Lung (tissue), 12 donors: ENCODE measurements around the gene SRXN1. TPM values are rescaled to one million over a fixed set of nuclear protein-coding genes. Genes with fewer than 3 reads are reported as not detected.

ENCODE experiments used
- ATAC-seq: fragments of 200-7000 bp; cut with Tn5 transposase; one replicate; pipeline ENCODE4 v1.9.1; 2020; ENCODE audit warnings: moderate number of reproducible peaks; ENCODE audit not compliant: insufficient read depth, low FRiP score
- DNase-seq, 3 donors: peaks; one replicate each; pipeline ENCODE4 v3.0.0-alpha.2; 2013 to 2017
- H3K27ac ChIP-seq, 2 donors: one replicate each; pipeline ENCODE4 v1.5.1; 2013; ENCODE audit warnings: mild to moderate bottlenecking in 2 of 2, moderate library complexity in 2 of 2, control low read depth in 1 of 2, inconsistent platforms in 1 of 2, low read depth in 1 of 2, low read length in 1 of 2
- H3K27me3 ChIP-seq, 3 donors: one replicate each; pipeline ENCODE4 v1.5.1; 2013; ENCODE audit warnings: low read length in 2 of 3; ENCODE audit not compliant: control insufficient read depth in 3 of 3, insufficient read depth in 3 of 3
- H3K36me3 ChIP-seq, 4 donors: one replicate each; pipeline ENCODE4 v1.5.1; 2013; ENCODE audit warnings: low read length in 4 of 4, mild to moderate bottlenecking in 1 of 4, moderate library complexity in 1 of 4; ENCODE audit not compliant: control insufficient read depth in 4 of 4, insufficient read depth in 4 of 4
- H3K4me1 ChIP-seq, 5 donors: one replicate each; pipeline ENCODE4 v1.5.1; 2013; ENCODE audit warnings: low read length in 5 of 5, mild to moderate bottlenecking in 2 of 5, moderate library complexity in 1 of 5; ENCODE audit not compliant: control insufficient read depth in 5 of 5, insufficient read depth in 5 of 5
- H3K4me3 ChIP-seq: one replicate; pipeline ENCODE4 v1.5.1; 2013; ENCODE audit warnings: mild to moderate bottlenecking, control low read depth, moderate library complexity
- H3K9ac ChIP-seq, 2 donors: one replicate each; pipeline ENCODE4 v1.5.1; 2013; ENCODE audit warnings: low read length in 2 of 2, control low read depth in 1 of 2; ENCODE audit not compliant: insufficient read depth in 1 of 2
- H3K9me3 ChIP-seq, 4 donors: one replicate each; pipeline ENCODE4 v1.5.1; 2013; ENCODE audit warnings: low read length in 3 of 4, mild to moderate bottlenecking in 1 of 4, moderate library complexity in 1 of 4; ENCODE audit not compliant: control insufficient read depth in 4 of 4, insufficient read depth in 3 of 4
- CTCF ChIP-seq: IDR thresholded peaks from 2 replicates; pipeline ENCODE4 v1.5.1; 2012; ENCODE audit warnings: mild to moderate bottlenecking; ENCODE audit errors: control extremely low read depth, extremely low read depth
- WGBS, 2 donors: extraction: QIAGEN DNeasy Blood & Tissue Kit; methylation state at CpG; one replicate each; pipeline ENCODE4 v1.1.7; 2013; 5-methylcytosine and 5-hydroxymethylcytosine counted together
- polyA plus RNA-seq, 2 donors: library from polyadenylated mRNA; stranded (reverse); fragments of 200-250 nt; gene quantifications; one replicate each; pipeline ENCODE4 v1.2.1, GENCODE V29; 2013
- total RNA-seq, 2 donors: library from RNA; depleted of rRNA in 1 of 2; stranded (reverse); fragments of >200 nt in 1 of 2; gene quantifications; one replicate each; pipeline ENCODE4 v1.2.1, GENCODE V29; 2014 to 2021
- donor health status: control.
- donor health status: control.
- donor health status: Bipolar disorder and iron deficiency.
- donor health status: healthy.
- donor health status: DM: yes; HTN: yes; CAD: no.

SRXN1 gene
- total and polyA plus RNA-seq, 4 donors, result 6.1 to 47.4 (median 25.3) TPM

- 76 to 79% methylated on average over 7 of the region's 7 CpGs for WGBS, 2 donors
- no peak for DNase-seq
Observed at GRCh38 chr20:622161-622560, 30.8 kb downstream of the SRXN1 start.

GRCh38 chr20:621125-621756 is 31.8 kb downstream of the SRXN1 start:
- Histone ChIP-seq H3K27me3 (peaks cover 0 to 15% (median 11%) of the 10 kb centered on the region in 3 donors), H3K27ac (no peak overlapping the region), H3K9me3 (peaks cover 0 to 13% (median 5%) of the 10 kb centered on the region in 4 donors), H3K4me1 (no peaks in the 10 kb centered on the region), H3K36me3 (no peaks in the 10 kb centered on the region), H3K4me3 (no peak overlapping the region), H3K9ac (no peak overlapping the region)
- 46 to 60% methylated on average over 5 of the region's 5 CpGs for WGBS, 2 donors
- no peak for ATAC-seq
- DNase-seq, result no peak
- no peak for TF ChIP-seq CTCF

More at GRCh38 chr20:622161-622560, 30.8 kb downstream of the SRXN1 start:
- Histone ChIP-seq H3K36me3 (no peaks in the 10 kb centered on the region), H3K9ac (no peak overlapping the region), H3K9me3 (peaks cover 0 to 13% (median 5%) of the 10 kb centered on the region in 4 donors), H3K4me1 (no peaks in the 10 kb centered on the region), H3K27ac (no peak overlapping the region), H3K4me3 (no peak overlapping the region), H3K27me3 (peaks cover 0 to 15% (median 11%) of the 10 kb centered on the region in 3 donors)
- no peak for ATAC-seq
- TF ChIP-seq CTCF, result no peak

GRCh38 chr20:620246-620645 is 32.8 kb downstream of the SRXN1 start:
- Histone ChIP-seq H3K36me3 (no peaks in the 10 kb centered on the region), H3K4me1 (no peaks in the 10 kb centered on the region), H3K9ac (no peak overlapping the region), H3K4me3 (no peak overlapping the region), H3K27me3 (peaks cover 0 to 15% (median 11%) of the 10 kb centered on the region in 3 donors), H3K27ac (no peak overlapping the region), H3K9me3 (peaks cover 0 to 10% (median 3%) of the 10 kb centered on the region in 4 donors)
- no peak for TF ChIP-seq CTCF
- no peak for DNase-seq
- no peak for ATAC-seq
- WGBS, 2 donors, result 33 to 37% methylated on average over 7 of the region's 7 CpGs
